ENCODE data around the gene GLE1. TPM values are rescaled to one million over a fixed set of nuclear protein-coding genes. Genes with fewer than 3 reads are reported as not detected.
"Not testable (repeated sequence)": the region's sequence is repeated elsewhere in the genome, so short reads cannot be mapped to it uniquely, and the experiment has no call there.

GLE1 gene
- total and polyA plus RNA-seq, 10 donors, result 14.3 to 31.2 (median 22.7) TPM

- H3K9me3 ChIP-seq, result no peaks in the 10 kb centered on the region
- peak overlapping the region in 7 of 8 donors; percentile 72 to 98 (median 88) for H3K4me3 ChIP-seq
- DNase-seq, result peak; percentile 70
- intact Hi-C loops (cut with DNase I; ENCODE audit: low total_unique reads), result loop anchor here (10.0 kb wide), 1 partner anchor 51 kb away; the partner anchor contains the start of gene SPTAN1
- peaks cover 0 to 55% (median 22%) of the 10 kb centered on the region in 6 donors for H3K36me3 ChIP-seq
- TF ChIP-seq POLR2AphosphoS5 (IDR thresholded peaks at IDR 0.05), result no peak
- TF ChIP-seq POLR2A (IDR thresholded peaks at IDR 0.05), result no peak
- TF ChIP-seq CTCF (IDR thresholded peaks at IDR 0.05 in 8 of 11, conservative IDR thresholded peaks at IDR 0.05 in 3 of 11), result no peak
- WGBS, 5 donors, result 29 to 43% (median 32%) methylated on average over 11 of the region's 11 CpGs
- H3K27me3 ChIP-seq (replicated peaks in 1 of 7), result no peaks in the 10 kb centered on the region
- peak overlapping the region in 6 of 8 donors; percentile 87 to 95 (median 92) for H3K27ac ChIP-seq
- H3K4me1 ChIP-seq, result peaks cover 10 to 46% (median 26%) of the 10 kb centered on the region in 6 donors
Measured at GRCh38 chr9:128503870-128504269, 649 bp upstream of the GLE1 start.

- Histone ChIP-seq H3K36me3 (peaks cover 0 to 55% (median 23%) of the 10 kb centered on the region in 6 donors), H3K27ac (peak overlapping the region in 6 of 8 donors; percentile 83 to 95 (median 92)), H3K9me3 (no peaks in the 10 kb centered on the region), H3K27me3 (replicated peaks in 1 of 7) (no peaks in the 10 kb centered on the region), H3K4me3 (peak overlapping the region; percentile 72 to 98 (median 89)), H3K4me1 (peaks cover 10 to 61% (median 28%) of the 10 kb centered on the region in 6 donors)
- WGBS, 5 donors, result 35 to 41% (median 40%) methylated on average over 6 of the region's 6 CpGs
- no peak for DNase-seq
- TF ChIP-seq POLR2AphosphoS5 (IDR thresholded peaks at IDR 0.05), result no peak
- no peak for TF ChIP-seq POLR2A (IDR thresholded peaks at IDR 0.05)
- TF ChIP-seq CTCF (IDR thresholded peaks at IDR 0.05 in 8 of 11, conservative IDR thresholded peaks at IDR 0.05 in 3 of 11), result no peak
- intact Hi-C loops (cut with DNase I; ENCODE audit: low total_unique reads), result loop anchor here (10.0 kb wide), 1 partner anchor 49 kb away; the partner anchor contains the start of gene SPTAN1
Measured at GRCh38 chr9:128505414-128505765, 871 bp downstream of the GLE1 start.

GRCh38 chr9:128505906-128506305 lies 1.4 kb downstream of the GLE1 start:
- not testable (repeated sequence) for DNase-seq; H3K9me3 ChIP-seq; H3K27ac ChIP-seq; H3K27me3 ChIP-seq (replicated peaks in 1 of 7)
- Histone ChIP-seq H3K4me3 (peak overlapping the region in 2 of 8 donors; percentile 86 to 88), H3K36me3 (peaks cover 0 to 55% (median 25%) of the 10 kb centered on the region in 6 donors), H3K4me1 (peaks cover 10 to 66% (median 28%) of the 10 kb centered on the region in 6 donors)
- intact Hi-C loops (cut with DNase I; ENCODE audit: low total_unique reads), result loop anchor here (10.0 kb wide), 1 partner anchor 49 kb away; the partner anchor contains the start of gene SPTAN1
- 89 to 94% (median 91%) methylated on average over 12 of the region's 12 CpGs for WGBS, 5 donors

GRCh38 chr9:128512820-128513219 lies 8.3 kb downstream of the GLE1 start:
- WGBS, 5 donors, result 94 to 97% (median 97%) methylated on average over 9 of the region's 9 CpGs
- Histone ChIP-seq H3K9me3 (no peaks in the 10 kb centered on the region), H3K4me3 (no peak overlapping the region), H3K4me1 (peaks cover 0 to 47% (median 16%) of the 10 kb centered on the region in 6 donors), H3K36me3 (peaks cover 0 to 100% (median 74%) of the 10 kb centered on the region in 6 donors), H3K27me3 (replicated peaks in 1 of 7) (no peaks in the 10 kb centered on the region), H3K27ac (peak overlapping the region in 2 of 8 donors; percentile 1 to 14)
- TF ChIP-seq POLR2A (IDR thresholded peaks at IDR 0.05), result no peak
- TF ChIP-seq POLR2AphosphoS5 (IDR thresholded peaks at IDR 0.05), result no peak
- no peak for TF ChIP-seq CTCF (IDR thresholded peaks at IDR 0.05 in 8 of 11, conservative IDR thresholded peaks at IDR 0.05 in 3 of 11)
- intact Hi-C loops (cut with DNase I; ENCODE audit: low total_unique reads), result no loop called here
- DNase-seq, result no peak
